HTERT RPE-1 (cell line): ENCODE data around the gene STH.

Experiments used
- in situ Hi-C: fragments of 300-500 bp; cut with MboI; formaldehyde crosslinking; loops from 4 replicates; pipeline ENCODE4 v1.14.3; 2020; ENCODE audit warnings: low sequenced_read_pairs

STH gene

GRCh38 chr17:45966606-45967280 is 32.3 kb upstream of the STH start:
- in situ Hi-C loops: no loop called here

GRCh38 chr17:45967378-45967777 is 31.7 kb upstream of the STH start:
- in situ Hi-C loops: no loop called here

GRCh38 chr17:45968732-45969131 is 30.3 kb upstream of the STH start:
- in situ Hi-C loops: no loop called here

GRCh38 chr17:45969726-45970125 is 29.3 kb upstream of the STH start:
- in situ Hi-C loops: no loop called here

- in situ Hi-C loops: no loop called here
These were observed 28.4 kb upstream of the STH start for GRCh38 chr17:45970659-45971058.

GRCh38 chr17:45971698-45972141 is 27.3 kb upstream of the STH start:
- in situ Hi-C loops: no loop called here

- in situ Hi-C loops: no loop called here
These were observed 26.5 kb upstream of the STH start for GRCh38 chr17:45972531-45972930.

GRCh38 chr17:45973099-45973780 is 25.8 kb upstream of the STH start:
- in situ Hi-C loops: no loop called here

- in situ Hi-C loops: no loop called here
These were observed 24.8 kb upstream of the STH start for GRCh38 chr17:45973946-45974859.

- in situ Hi-C loops: no loop called here
These were observed 24.0 kb upstream of the STH start for GRCh38 chr17:45974916-45975630.

- in situ Hi-C loops: no loop called here
These were observed 23.3 kb upstream of the STH start for GRCh38 chr17:45975640-45976295.

- in situ Hi-C loops: no loop called here
These were observed 22.7 kb upstream of the STH start for GRCh38 chr17:45976391-45976754.

- in situ Hi-C loops: no loop called here
These were observed 22.1 kb upstream of the STH start for GRCh38 chr17:45976755-45977505.

- in situ Hi-C loops: no loop called here
These were observed 21.6 kb upstream of the STH start for GRCh38 chr17:45977506-45977824.

- in situ Hi-C loops: no loop called here
These were observed 20.9 kb upstream of the STH start for GRCh38 chr17:45977976-45978626.

GRCh38 chr17:45979137-45979536 is 19.9 kb upstream of the STH start:
- in situ Hi-C loops: no loop called here

GRCh38 chr17:45980855-45981254 is 18.2 kb upstream of the STH start:
- in situ Hi-C loops: no loop called here

GRCh38 chr17:45981306-45981705 is 17.7 kb upstream of the STH start:
- in situ Hi-C loops: no loop called here

- in situ Hi-C loops: no loop called here
These were observed 16.0 kb upstream of the STH start for GRCh38 chr17:45982791-45983613.
